ENCODE data around the gene SPPL2A.
"Not testable (repeated sequence)": the region's sequence is repeated elsewhere in the genome, so short reads cannot be mapped to it uniquely, and the experiment has no call there.

The SPPL2A gene, protein sequence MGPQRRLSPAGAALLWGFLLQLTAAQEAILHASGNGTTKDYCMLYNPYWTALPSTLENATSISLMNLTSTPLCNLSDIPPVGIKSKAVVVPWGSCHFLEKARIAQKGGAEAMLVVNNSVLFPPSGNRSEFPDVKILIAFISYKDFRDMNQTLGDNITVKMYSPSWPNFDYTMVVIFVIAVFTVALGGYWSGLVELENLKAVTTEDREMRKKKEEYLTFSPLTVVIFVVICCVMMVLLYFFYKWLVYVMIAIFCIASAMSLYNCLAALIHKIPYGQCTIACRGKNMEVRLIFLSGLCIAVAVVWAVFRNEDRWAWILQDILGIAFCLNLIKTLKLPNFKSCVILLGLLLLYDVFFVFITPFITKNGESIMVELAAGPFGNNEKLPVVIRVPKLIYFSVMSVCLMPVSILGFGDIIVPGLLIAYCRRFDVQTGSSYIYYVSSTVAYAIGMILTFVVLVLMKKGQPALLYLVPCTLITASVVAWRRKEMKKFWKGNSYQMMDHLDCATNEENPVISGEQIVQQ

DNA sequence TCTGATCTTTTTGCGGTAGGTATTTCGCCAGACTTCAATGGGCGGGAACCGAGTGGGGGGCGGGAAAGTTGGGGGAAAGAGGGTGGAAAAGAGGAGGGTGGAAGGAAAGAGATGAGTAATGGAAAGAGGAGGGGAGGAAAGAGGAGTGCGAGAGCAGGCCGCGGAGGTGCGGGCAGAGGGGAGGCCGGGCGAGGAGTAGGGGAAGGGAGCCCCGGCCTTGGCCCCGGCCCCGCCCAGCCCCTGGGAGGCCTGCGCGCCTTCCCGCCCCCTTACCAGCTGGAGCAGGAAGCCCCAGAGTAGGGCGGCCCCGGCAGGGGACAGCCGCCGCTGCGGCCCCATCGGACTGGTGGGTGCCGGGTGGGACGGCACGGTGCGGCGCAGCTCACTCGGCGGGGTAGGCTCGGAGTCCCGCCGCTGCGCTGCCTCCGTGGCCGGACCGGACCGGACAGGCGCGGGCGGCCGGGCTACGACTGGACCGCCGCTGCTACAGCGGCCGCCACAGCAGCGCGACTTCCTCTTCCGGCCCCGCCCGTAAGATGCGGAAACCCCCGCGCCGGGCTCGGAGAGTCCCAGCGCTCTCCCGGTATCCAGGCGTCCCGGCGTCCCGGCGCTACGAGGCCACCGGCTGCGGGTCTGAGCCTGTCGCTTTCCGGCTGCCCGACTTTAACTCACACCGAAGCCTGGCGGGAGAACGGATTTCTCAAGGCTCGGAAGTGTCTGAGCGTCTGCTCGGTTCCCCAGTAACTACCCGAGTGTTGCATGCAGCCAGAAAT, at the start of gene SPPL2A:
Gene SPPL2A (minus strand): TSS at position 512 of the 773 bp plus-strand sequence. CDS start 173 bp downstream, at position 339.
- DNase-seq, result peak; percentile 57

DNA sequence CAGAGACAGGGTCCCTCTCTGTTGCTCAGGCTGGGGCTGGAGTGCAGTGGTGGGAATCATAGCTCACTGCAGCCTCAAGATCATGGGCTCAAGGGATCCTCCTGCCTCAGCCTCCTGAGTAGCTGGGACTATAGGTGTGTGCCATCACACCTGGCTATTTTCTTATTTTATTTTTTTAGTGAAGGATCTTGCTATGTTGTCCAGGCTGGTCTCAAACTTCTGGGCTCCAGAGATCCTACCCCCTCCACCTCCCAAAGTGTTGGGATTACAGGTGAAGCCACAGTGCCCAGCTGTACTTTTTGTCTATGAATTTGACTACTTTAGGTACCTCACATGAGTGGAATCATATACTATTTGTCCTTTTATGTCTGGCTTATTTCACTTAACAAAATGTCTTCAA, 49.1 kb upstream of the SPPL2A start:
- no peak for DNase-seq

DNA sequence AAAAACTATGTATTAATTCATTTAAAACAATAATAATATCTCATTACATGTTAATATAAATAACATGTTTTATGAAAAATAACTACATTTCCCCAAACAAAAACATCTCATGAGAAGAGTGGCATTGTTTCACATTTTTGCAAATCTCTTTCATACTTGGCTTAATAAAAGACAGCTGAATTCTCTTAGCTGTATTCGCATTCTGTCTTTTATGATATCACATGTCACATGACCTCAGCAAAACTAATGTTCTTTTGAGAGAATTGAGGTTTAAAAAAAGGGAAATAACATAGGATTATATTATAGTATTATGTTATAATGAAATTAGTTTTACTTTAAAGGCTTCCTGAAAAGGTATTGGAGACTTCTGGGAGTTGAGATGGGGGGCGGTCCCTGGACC, 48.4 kb upstream of the SPPL2A start:
- no peak for DNase-seq

DNA sequence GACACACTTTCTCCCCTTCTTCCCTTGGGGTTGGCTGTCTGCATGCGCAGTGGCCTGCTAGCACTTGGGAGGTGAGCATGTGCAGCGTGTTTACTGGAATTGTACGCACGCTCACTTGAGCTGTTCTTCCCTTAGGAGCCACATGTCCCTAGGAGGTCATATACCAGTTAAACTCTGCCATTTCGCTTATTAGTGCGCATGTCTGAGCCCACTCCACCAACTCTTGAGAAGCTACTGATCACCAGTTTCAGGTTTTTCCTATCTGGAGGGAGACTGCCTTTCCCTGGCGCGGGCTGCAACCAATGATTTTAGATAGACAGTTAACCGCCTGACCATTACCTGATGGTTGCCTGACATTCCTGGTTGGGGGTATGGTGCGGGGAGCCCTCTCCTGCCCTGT, 47.6 kb upstream of the SPPL2A start:
- DNase-seq, result no peak

DNA sequence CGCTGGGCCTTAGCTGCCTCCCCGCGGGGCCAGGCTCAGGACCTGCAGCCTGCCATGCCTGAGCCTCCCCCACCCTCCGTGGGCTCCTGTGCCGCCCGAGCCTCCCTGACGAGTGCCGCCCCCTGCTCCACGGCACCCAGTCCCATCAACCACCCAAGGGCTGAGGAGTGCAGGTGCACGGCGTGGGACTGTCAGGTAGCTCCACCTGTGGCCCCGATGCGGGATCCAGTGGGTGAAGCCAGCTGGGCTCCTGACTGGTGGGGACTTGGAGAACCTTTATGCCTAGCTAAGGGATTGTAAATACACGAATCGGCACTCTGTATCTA, 46.6 kb upstream of the SPPL2A start:
- DNase-seq, result not testable (repeated sequence)

DNA sequence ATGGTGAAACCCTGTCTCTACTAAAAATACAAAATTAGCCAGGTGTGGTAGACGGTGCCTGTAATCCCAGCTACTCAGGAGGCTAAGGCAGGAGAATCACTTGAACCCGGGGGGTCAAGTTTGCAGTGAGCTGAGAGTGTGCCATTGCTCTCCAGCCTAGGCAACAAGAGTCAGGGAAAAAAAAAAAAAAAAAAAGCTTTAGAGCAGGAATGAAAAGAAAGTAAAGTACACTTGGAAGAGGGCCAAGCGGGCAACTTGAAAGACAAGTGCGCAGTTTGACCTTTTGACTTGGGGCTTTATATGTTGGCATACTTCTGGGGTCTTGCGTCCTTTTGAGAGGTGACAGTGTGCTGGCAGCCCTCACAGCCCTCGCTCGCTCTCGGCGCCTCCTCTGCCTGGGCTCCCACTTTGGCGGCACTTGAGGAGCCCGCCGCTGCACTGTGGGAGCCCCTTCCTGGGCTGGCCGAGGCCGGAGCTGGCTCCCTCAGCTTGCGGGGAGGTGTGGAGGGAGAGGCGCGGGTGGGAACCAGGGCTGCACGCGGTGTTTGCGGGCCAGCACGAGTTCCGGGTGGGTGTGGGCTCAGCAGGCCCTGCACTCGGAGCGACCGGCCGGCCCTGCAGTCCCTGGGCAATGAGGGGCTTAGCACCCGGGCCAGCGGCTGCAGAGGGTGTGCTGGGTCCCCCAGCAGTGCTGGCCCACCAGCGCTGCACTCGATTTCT, 46.1 kb upstream of the SPPL2A start:
- not testable (repeated sequence) for DNase-seq

DNA sequence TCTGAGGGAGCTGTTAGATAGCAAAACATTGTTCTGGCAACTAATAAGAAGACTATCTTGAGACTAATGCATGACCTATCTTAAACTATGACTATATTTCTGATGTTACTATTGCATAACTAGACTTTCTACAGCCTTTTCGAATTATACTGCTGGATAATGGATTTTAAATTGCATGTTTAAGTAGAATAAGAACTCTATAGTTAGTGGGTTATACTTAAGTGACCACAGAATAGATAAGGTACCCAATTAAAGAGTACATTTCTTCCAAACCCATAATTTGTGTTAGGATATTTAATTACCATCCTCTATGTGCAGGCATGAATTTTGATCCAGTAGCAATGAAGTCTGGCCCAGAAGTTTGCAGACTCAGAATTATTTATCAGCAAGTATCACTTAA, 44.6 kb upstream of the SPPL2A start:
- DNase-seq, result no peak

DNA sequence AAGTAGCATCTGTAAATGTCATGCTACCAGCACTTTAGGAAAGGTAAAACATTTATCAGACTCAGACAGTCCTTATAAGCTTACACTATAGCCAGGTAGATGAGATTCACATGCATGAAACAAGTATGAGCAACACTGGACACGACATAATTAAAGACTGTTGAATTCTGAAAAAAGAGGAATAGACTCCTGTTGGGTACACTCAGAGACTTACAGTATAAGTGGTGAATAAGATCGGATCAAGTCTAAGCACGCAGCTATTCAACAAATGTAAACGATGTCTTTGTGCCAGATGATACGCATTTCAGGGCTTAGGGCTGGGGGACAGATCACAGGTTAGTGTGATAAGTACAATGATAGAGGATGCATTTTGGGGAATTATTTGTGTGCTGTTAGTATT, 43.2 kb upstream of the SPPL2A start:
- DNase-seq, result no peak

DNA sequence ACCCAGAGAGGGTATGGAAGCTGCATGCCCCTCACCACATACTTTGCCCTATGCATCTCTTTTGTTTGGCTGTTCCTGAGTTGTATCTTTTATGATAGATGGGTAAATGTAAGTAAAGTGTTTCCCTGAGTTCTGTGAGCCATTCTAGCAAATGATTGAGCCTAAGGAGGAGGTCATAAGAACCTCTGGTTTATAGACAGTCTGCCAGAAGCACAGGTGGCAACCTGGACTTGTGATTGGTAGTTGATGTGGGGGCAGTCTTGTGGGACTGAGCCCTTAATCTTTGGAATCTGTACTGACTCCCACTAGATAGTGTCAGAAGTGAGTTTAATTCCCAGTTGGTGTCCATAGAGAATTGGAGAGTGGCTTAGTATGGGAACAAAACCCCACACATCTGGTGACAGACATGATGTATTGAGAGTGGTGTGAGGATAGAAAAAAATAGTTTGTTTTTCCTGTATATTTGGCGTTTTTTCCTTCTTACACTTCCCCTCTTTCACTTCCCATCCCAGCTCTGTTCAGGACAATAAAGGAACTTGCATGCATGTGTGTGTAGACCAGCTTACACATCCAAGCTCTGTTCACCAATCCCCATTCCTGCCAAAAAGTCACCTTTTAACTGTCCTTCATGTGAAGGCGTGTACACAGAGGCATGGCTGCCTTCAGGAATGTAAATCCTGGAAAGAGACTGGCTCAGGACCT, 38.1 kb upstream of the SPPL2A start:
- no peak for DNase-seq

DNA sequence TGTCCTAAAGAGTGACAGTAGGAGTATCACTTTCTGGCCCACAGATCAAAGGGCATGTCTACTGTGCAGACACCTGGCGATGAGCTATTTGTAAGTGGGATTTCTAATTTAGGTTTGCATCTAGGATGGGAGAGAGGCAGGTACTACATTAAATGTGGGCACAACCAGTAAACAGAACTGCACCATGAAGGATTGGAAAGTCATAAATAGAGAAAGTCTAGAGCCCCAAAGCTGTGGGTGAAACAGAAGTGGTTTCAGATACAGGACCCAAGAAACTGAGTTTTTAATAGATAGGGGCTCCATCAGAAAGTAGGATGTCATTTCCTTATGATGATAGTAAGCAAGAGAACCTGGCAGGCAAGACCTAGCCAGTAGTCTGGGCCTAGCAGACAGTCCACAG, 35.2 kb upstream of the SPPL2A start:
- DNase-seq, result no peak

DNA sequence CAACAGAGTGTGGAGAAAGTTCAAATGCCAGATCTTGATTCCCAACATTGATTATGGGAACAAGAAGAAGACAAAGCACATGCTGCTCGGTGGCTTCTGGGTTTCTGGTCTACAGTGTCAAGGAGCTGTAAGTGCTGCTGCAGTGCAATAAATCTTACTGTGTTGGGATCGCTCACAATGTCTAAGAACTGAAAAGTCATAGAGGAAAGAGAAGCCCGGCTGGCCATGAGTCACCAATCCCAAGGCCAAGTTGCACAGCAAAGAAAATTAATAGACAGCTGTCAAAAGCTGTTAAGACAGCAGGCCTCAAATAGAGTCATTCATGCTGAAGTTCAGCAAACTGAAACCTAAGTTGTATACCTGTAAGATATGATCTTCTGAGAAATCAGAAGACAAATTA, 33.2 kb upstream of the SPPL2A start:
- DNase-seq, result no peak

DNA sequence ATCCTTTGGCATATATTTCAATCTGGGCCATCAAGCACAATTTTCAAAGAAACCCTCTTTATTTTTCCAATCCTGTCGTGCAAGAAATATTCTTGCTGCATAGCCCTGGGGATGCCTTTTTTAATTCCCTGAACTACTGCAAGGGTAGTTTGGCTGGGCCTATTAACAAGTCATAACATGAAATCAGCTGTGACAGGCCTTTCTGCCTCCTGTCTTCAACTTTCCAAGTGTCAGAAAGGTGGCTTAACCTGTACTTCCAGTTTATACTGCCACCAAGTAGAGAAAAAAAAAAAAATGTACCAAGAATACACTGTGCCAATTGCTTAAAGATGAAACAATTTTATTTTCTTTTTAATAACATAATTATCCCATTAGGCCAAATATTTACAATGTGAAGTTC, 32.4 kb upstream of the SPPL2A start:
- DNase-seq, result no peak

DNA sequence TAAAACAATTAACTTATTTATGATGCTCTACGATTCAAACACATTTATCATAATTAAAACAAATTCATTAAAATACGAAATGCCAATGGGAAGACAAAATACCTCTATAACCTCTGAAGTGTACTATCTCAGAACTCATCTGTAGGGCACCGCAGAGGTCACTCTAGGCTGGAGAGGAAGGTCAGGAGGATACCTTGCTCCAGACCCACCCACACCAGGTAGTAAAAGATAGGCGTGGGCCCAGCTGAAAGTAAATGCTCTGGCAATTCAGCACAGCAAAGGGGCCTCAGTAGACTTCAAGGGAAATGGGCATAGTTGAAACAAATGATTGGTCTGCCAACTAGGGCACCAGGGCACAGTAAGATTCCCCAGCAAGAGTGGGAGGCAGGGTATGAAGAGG, 26.0 kb upstream of the SPPL2A start:
- no peak for DNase-seq

DNA sequence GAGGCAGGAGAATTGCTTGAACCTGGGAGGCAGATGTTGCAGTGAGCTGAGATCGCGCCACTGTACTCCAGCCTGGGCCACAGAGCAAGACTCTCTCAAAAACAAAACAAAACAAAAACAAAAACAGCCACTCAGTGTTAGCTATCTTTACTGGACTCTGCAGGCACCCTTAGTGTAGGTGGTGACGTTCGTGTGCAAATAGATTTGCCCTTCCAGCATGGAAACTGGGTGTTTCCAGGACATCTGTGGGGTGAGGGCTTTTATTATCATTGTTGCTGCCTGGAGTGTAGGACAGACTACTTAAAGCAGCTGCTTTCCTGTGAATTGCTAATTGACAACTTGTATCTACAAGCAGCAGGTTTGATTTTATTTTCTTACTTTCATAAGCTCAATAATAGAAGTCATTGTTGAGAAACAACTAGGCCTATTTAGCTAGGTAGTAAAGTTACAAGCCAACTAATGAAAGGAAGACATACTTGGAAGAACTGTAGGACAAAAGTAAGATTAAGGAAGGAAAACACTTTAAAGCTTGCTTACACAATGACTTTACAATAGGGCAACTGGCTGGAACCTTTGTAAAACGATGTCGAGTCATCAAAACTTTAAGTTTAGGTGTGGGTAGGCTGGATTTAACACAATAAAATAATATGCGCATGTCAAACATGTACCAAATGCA, 25.4 kb upstream of the SPPL2A start:
- no peak for DNase-seq

DNA sequence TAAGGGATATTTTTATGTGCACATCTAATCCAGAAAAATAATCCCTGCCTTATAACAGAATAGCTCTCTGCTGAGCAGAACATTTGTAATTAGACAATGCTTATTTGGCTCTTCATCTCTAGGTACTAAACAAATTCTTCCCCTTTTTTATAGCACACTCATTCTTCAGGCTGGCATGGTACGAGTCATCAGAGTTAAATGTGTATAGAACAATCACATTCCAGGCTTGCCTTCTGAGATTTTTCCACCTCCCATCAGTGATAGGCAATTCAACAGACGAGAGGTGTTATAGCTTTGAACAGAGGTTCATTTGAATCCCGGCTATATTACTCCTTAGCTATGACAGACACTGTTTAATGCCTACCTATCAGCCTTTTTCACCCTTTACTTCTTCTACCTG, 21.4 kb upstream of the SPPL2A start:
- DNase-seq, result no peak

DNA sequence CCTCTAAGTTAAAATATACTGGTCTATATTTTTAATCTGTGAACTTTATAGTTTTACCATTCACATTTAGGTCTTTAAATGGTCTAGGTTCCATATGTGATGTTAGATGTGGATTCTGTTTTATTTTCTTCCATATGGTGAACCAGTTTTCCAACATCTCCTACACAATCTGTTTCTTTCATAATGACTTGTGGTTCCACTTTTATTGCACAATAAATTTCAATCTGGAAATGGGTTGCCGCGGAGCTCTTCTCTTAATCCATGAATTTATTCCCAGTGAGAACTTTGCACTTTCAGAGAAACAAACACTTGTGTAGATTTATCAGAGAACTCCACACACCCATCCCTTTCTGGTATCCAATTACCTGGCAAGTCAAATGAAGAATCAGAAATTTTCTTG, 20.9 kb upstream of the SPPL2A start:
- DNase-seq, result no peak

DNA sequence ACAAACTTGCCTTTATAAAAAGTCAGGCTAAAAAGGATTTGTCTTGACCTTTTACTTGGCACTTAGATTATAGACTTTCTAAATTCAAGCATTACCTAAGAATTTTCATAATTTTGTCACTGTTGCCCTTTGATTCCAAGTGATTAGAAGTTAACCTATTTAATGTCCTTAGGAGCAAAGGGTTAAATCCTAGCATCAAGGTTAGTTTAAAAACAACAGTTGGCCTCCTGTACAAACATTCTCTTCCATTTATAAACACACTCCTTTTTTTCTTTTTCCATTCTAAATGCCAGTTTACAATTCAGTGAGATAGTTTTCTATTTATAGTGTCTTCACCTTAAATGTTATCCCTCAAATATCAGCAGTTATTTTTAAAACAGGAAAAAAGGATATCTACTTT, 18.4 kb upstream of the SPPL2A start:
- DNase-seq, result no peak

DNA sequence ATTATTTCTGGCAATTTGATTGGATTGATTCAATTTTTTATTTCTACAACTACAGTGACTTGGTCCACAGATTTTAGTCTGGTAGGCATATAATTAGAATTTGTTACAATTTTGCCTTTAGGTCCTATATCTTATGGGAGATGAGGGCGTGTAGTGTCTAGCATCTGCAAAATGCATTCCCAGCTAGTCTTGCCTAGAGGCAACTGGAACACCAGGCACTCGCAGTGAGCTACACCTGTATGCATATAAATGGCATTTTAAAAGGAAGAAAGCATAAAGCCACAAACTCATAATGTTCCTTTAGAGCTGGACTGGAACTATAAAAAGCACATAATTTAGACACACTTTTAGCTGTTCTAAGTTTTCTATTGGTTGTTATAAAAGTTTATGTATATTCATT, 17.9 kb upstream of the SPPL2A start:
- no peak for DNase-seq

DNA sequence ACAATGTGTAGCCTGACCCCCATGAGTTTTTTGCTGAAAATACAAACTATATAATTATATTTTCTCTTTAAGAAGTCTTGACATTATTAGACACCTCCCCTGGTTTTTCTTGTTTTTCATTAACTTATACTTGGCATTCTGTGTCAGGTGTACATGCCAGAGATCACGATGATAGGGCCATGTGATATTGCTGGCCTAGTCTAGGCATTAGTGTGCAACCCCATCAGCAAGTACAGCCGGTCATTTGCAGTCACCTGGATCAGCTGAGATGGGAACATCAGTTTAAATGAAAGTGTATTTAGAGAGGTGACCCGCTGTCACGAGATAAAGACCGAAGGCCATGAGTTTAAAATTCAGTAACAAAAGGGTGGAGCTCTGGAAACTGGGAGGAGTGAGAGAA, 12.6 kb upstream of the SPPL2A start:
- DNase-seq, result no peak

DNA sequence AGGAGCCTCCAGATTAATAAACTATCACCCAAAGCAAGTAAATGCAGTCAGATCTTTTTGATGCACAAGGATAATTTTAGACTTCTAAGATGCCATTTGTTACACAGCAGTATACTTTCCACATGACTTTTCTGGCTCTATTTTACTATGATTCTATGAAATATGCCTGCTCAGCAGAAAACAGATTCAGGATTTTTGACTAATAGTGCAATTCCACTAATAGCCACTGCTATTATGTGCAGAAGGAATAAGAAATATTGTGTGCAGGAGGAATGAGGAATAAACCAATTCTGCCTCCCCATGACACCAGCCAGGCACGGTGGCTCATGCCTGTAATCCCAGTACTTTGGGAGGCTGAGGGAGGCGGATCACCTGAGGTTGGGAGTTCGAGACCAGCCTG, 11.5 kb upstream of the SPPL2A start:
- DNase-seq, result no peak

DNA sequence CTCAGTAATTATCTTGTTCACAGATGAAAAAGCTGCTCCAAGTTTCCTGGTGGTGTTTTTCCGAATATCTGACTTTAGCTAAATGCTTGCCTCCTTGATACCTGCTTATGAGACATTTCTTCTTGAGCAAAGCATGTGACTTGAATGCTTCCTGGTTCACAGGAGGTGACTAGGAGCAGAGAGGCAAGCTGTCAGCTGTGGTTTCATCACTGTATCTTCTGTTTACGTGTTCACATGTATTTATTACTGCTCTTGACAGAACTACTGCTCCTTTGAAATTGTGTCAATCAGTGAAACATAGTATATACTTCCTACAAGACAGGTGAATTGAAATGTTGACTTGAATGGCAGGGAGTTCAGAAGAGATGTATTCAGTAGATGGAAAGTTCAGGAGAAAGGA, 8.9 kb upstream of the SPPL2A start:
- no peak for DNase-seq

DNA sequence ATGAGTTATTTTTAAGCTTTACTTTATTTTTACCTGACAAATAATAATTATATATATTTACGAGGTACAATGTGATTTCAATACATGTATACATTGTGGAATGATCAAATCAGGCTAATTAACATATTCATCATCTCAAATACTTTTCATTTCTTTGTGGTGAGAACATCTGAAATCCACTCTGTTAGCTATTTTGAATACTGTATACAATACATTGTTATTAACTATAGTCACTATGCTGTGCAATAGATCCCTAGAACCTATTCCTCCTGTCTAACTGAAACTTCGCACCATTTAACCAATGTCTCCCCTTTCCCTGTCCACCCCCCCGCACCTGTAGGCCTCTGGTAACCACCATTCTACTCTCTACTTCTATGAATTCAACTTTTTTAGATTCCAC, 7.9 kb upstream of the SPPL2A start:
- DNase-seq, result no peak

All from GF-D8 (cell line).